HepG2 (cell line): Measurements from ENCODE around the gene RGS19. TPM values are rescaled to one million over a fixed set of nuclear protein-coding genes. Genes with fewer than 3 reads are reported as not detected.

ENCODE experiments used
- ATRX ChIP-seq: sonication (generic); formaldehyde crosslinking; IDR thresholded peaks from 2 replicates; pipeline ENCODE4 v1.4.0; 2020; ENCODE audit warnings: missing genetic modification reagents, borderline replicate concordance
- GFI1 ChIP-seq: sonication (generic); formaldehyde crosslinking; IDR thresholded peaks from 2 replicates; pipeline ENCODE4 v1.5.0; 2020; ENCODE audit warnings: missing genetic modification reagents, mild to moderate bottlenecking, borderline replicate concordance
- HMG20B ChIP-seq: conservative IDR thresholded peaks from 2 replicates; pipeline ENCODE4 v1.6.1; 2016; ENCODE audit warnings: missing genetic modification reagents, missing compliant biosample characterization
- NAIF1 ChIP-seq: sonication (generic); formaldehyde crosslinking; IDR thresholded peaks from 2 replicates; pipeline ENCODE4 v1.5.0; 2020; ENCODE audit warnings: mild to moderate bottlenecking, missing genetic modification reagents, borderline replicate concordance
- NFE2 ChIP-seq: sonication (generic); formaldehyde crosslinking; IDR thresholded peaks from 2 replicates; pipeline ENCODE4 v1.4.0; 2020; ENCODE audit warnings: missing genetic modification reagents
- NFKB2 ChIP-seq: sonication (generic); formaldehyde crosslinking; IDR thresholded peaks from 2 replicates; pipeline ENCODE4 v1.4.0; 2020; ENCODE audit warnings: missing genetic modification reagents, borderline replicate concordance
- SMAD1 ChIP-seq: sonication (generic); formaldehyde crosslinking; IDR thresholded peaks from 2 replicates; pipeline ENCODE4 v1.4.0; 2020; ENCODE audit warnings: missing genetic modification reagents, low read depth, mild to moderate bottlenecking, borderline replicate concordance
- THAP9 ChIP-seq: sonication (generic); formaldehyde crosslinking; IDR thresholded peaks from 2 replicates; pipeline ENCODE4; 2020; ENCODE audit warnings: missing genetic modification reagents, mild to moderate bottlenecking, borderline replicate concordance
- ZBTB49 ChIP-seq: sonication (generic); formaldehyde crosslinking; IDR thresholded peaks from 2 replicates; pipeline ENCODE4 v1.4.0; 2020; ENCODE audit warnings: missing genetic modification reagents, borderline replicate concordance
- ZNF142 ChIP-seq: sonication (generic); formaldehyde crosslinking; IDR thresholded peaks from 2 replicates; pipeline ENCODE4 v1.4.0; 2020; ENCODE audit warnings: missing genetic modification reagents
- ZNF597 ChIP-seq: sonication (generic); formaldehyde crosslinking; IDR thresholded peaks from 2 replicates; pipeline ENCODE4 v1.5.0; 2020; ENCODE audit warnings: missing genetic modification reagents
- ZNF687 ChIP-seq: sonication (generic); formaldehyde crosslinking; IDR thresholded peaks from 2 replicates; pipeline ENCODE4 v1.5.1; 2020; ENCODE audit warnings: mild to moderate bottlenecking, missing genetic modification reagents, moderate library complexity
- ZNF768 ChIP-seq: sonication (generic); formaldehyde crosslinking; IDR thresholded peaks from 2 replicates; pipeline ENCODE4 v1.4.0; 2020; ENCODE audit warnings: missing genetic modification reagents
- polyA plus RNA-seq, 8 experiments: library from polyadenylated mRNA; depleted of rRNA in 3 of 8; stranded (reverse) in 7 of 8; unstranded in 1 of 8; fragments of >200 nt; fragmentation: Illumina TruSeq in 4 of 8; extraction: Trizol in 4 of 8; gene quantifications; 2 replicates each; pipeline versions ENCODE4 v1.2.1 to v1.2.3, GENCODE V29; 2011 to 2016; ENCODE audit warnings: low read depth in 4 of 8, missing spikeins in 1 of 8, mixed read lengths in 1 of 8; ENCODE audit not compliant: insufficient read depth in 1 of 8
- total RNA-seq, 5 experiments: library from RNA; depleted of rRNA; stranded (reverse); fragments of >200 nt; fragmentation: Illumina TruSeq; extraction: Trizol; gene quantifications; 2 replicates each; pipeline ENCODE4 v1.2.3, GENCODE V29; 2016; ENCODE audit warnings: low read depth in 1 of 5

RGS19 gene
- total and polyA plus RNA-seq, 2 of the 13 experiments (the other 11 are each of a cell fraction or from before 2014, with no cell fraction given), result 10.7 to 11.9 TPM

GRCh38 chr20:64041781-64042053 is 37.6 kb downstream of the RGS19 start (continued):
- TF ChIP-seq ZNF142, result no peak
- no peak for TF ChIP-seq ZBTB49 (CRISPR knock-in tag)
- TF ChIP-seq ZNF687 (CRISPR knock-in tag), result 0 out of 2 replicates have a peak, but pooled peaks have one; percentile 22
- no peak for TF ChIP-seq SMAD1 (CRISPR knock-in tag)
- no peak for TF ChIP-seq NFE2 (CRISPR knock-in tag)
- no peak for TF ChIP-seq HMG20B (CRISPR knock-in tag)
- no peak for TF ChIP-seq ATRX
- no peak for TF ChIP-seq ZNF768 (CRISPR knock-in tag)
- TF ChIP-seq GFI1, result peak; percentile 50; the same call in 1 of the 2 replicates
- no peak for TF ChIP-seq THAP9 (CRISPR knock-in tag)
- TF ChIP-seq NFKB2 (CRISPR knock-in tag), result no peak
- no peak for TF ChIP-seq NAIF1 (CRISPR knock-in tag)
- TF ChIP-seq ZNF597 (CRISPR knock-in tag), result 0 out of 2 replicates have a peak, but pooled peaks have one; percentile 7
